GM21360 (cell line): ENCODE results near the gene SEL1L3.
"Not testable (repeated sequence)": the region's sequence is repeated elsewhere in the genome, so short reads cannot be mapped to it uniquely, and the experiment has no call there.

Experiments
- ATAC-seq: cut with Tn5 transposase; IDR thresholded peaks from one replicate; pipeline ENCODE4 v1.9.1; 2021; ENCODE audit warnings: mild to moderate bottlenecking, moderate library complexity; ENCODE audit not compliant: unreplicated experiment

Gene SEL1L3

GRCh38 chr4:25879991-25880651 is 17.3 kb upstream of the SEL1L3 start:
- peak; percentile 65 for ATAC-seq

GRCh38 chr4:25879587-25879986 is 16.8 kb upstream of the SEL1L3 start:
- ATAC-seq: no peak

GRCh38 chr4:25879091-25879584 is 16.4 kb upstream of the SEL1L3 start:
- no peak for ATAC-seq

GRCh38 chr4:25878676-25879075 is 15.9 kb upstream of the SEL1L3 start:
- ATAC-seq: no peak

GRCh38 chr4:25875281-25875745 is 12.5 kb upstream of the SEL1L3 start:
- ATAC-seq: peak; percentile 33

GRCh38 chr4:25874655-25875054 is 11.9 kb upstream of the SEL1L3 start:
- no peak for ATAC-seq

- ATAC-seq: no peak
Measured at GRCh38 chr4:25873632-25874129, 10.9 kb upstream of the SEL1L3 start.

GRCh38 chr4:25872851-25873631 is 10.3 kb upstream of the SEL1L3 start:
- no peak for ATAC-seq

GRCh38 chr4:25870081-25870480 is 7.3 kb upstream of the SEL1L3 start:
- ATAC-seq: peak; percentile 47

GRCh38 chr4:25867781-25868294 is 5.0 kb upstream of the SEL1L3 start:
- ATAC-seq: no peak

- not testable (repeated sequence) for ATAC-seq
Measured at GRCh38 chr4:25866401-25866800, 3.6 kb upstream of the SEL1L3 start.

GRCh38 chr4:25865586-25865985 is 2.8 kb upstream of the SEL1L3 start:
- no peak for ATAC-seq

GRCh38 chr4:25863831-25864418 is 1.1 kb upstream of the SEL1L3 start:
- ATAC-seq: no peak

- no peak for ATAC-seq
Measured at GRCh38 chr4:25863347-25863784, 578 bp upstream of the SEL1L3 start.

GRCh38 chr4:25861951-25862410 is 807 bp downstream of the SEL1L3 start:
- ATAC-seq: no peak

GRCh38 chr4:25861280-25861950 is 1.4 kb downstream of the SEL1L3 start:
- no peak for ATAC-seq

- ATAC-seq: no peak
Measured at GRCh38 chr4:25860586-25861279, 2.1 kb downstream of the SEL1L3 start.

GRCh38 chr4:25859429-25860148 is 3.2 kb downstream of the SEL1L3 start:
- peak; percentile 28 for ATAC-seq

- no peak for ATAC-seq
Measured at GRCh38 chr4:25857851-25858400, 4.9 kb downstream of the SEL1L3 start.
